Measurements from ENCODE around the gene SP140.
"Not testable (repeated sequence)": the region's sequence is repeated elsewhere in the genome, so short reads cannot be mapped to it uniquely, and the experiment has no call there.

Gene SP140

GRCh38 chr2:230226051-230226551 is 565 bp downstream of the SP140 start:
- no peak for FAIRE-seq

GRCh38 chr2:230227216-230227615 is 1.7 kb downstream of the SP140 start:
- FAIRE-seq: no peak

- FAIRE-seq: no peak
These were observed 4.6 kb downstream of the SP140 start for GRCh38 chr2:230230087-230230486.

- no peak for FAIRE-seq
These were observed 5.1 kb downstream of the SP140 start for GRCh38 chr2:230230496-230231200.

- no peak for FAIRE-seq
These were observed 5.7 kb downstream of the SP140 start for GRCh38 chr2:230231251-230231650.

GRCh38 chr2:230234122-230234722 is 8.7 kb downstream of the SP140 start:
- no peak for FAIRE-seq

- FAIRE-seq: no peak
These were observed 9.3 kb downstream of the SP140 start for GRCh38 chr2:230234845-230235244.

- FAIRE-seq: no peak
These were observed 18.7 kb downstream of the SP140 start for GRCh38 chr2:230244211-230244610.

- no peak for FAIRE-seq
These were observed 20.7 kb downstream of the SP140 start for GRCh38 chr2:230246206-230246605.

GRCh38 chr2:230250231-230250630 is 24.7 kb downstream of the SP140 start:
- no peak for FAIRE-seq

- FAIRE-seq: no peak
These were observed 28.8 kb downstream of the SP140 start for GRCh38 chr2:230254152-230254881.

GRCh38 chr2:230256733-230257332 is 31.3 kb downstream of the SP140 start:
- FAIRE-seq: no peak

- FAIRE-seq: no peak
These were observed 32.9 kb downstream of the SP140 start for GRCh38 chr2:230258483-230258882.

GRCh38 chr2:230262246-230262645 is 36.7 kb downstream of the SP140 start:
- no peak for FAIRE-seq

GRCh38 chr2:230264945-230265344 is 39.4 kb downstream of the SP140 start:
- not testable (repeated sequence) for FAIRE-seq

GRCh38 chr2:230266638-230267037 is 41.1 kb downstream of the SP140 start:
- no peak for FAIRE-seq

- no peak for FAIRE-seq
These were observed 41.5 kb downstream of the SP140 start for GRCh38 chr2:230267059-230267458.

- no peak for FAIRE-seq
These were observed 42.0 kb downstream of the SP140 start for GRCh38 chr2:230267556-230267955.

- no peak for FAIRE-seq
These were observed 43.2 kb downstream of the SP140 start for GRCh38 chr2:230268606-230269243.

- FAIRE-seq: no peak
These were observed 44.2 kb downstream of the SP140 start for GRCh38 chr2:230269715-230270114.

- FAIRE-seq: no peak
These were observed 57.4 kb downstream of the SP140 start for GRCh38 chr2:230282936-230283335.

- no peak for FAIRE-seq
These were observed 60.5 kb downstream of the SP140 start for GRCh38 chr2:230286048-230286447.

- not testable (repeated sequence) for FAIRE-seq
These were observed 63.8 kb downstream of the SP140 start for GRCh38 chr2:230289311-230289710.
